Thyroid gland (tissue), 4 donors: ENCODE results near the gene ING3.

ENCODE experiments used
- CTCF ChIP-seq, 6 experiments: fragments of 200-600 bp in 3 of 6; fragments of 450-650 bp in 3 of 6; sonication (generic) in 3 of 6; IDR thresholded peaks; one replicate each; pipeline ENCODE4 v1.5.1; 2016 to 2019; ENCODE audit warnings: antibody characterized with exemption in 6 of 6, mild to moderate bottlenecking in 2 of 6, inconsistent platforms in 1 of 6, moderate library complexity in 1 of 6
- POLR2A ChIP-seq, 2 donors: fragments of 450-650 bp; IDR thresholded peaks; one replicate each; pipeline ENCODE4 v1.6.1; 2017; ENCODE audit warnings: antibody characterized with exemption in 2 of 2, mild to moderate bottlenecking in 2 of 2, moderate library complexity in 1 of 2

- TF ChIP-seq CTCF (IDR thresholded peaks at IDR 0.05) (no peak), POLR2A (IDR thresholded peaks at IDR 0.05) (no peak)
Observed at GRCh38 chr7:120939345-120939744, 11.2 kb upstream of the ING3 start.
